Activated naive CD8-positive, alpha-beta T cell treated with anti-CD3 and anti-CD28 coated beads, Interleukin-2, amount 50 U/mL, for 24 hours (primary cell): ENCODE results near the gene RET.
"Not testable (repeated sequence)": the region's sequence is repeated elsewhere in the genome, so short reads cannot be mapped to it uniquely, and the experiment has no call there.

Experiments used
- ATAC-seq: fragments of 150-1000 bp; cut with Tn5 transposase; one replicate; pipeline ENCODE4 v1.10.0; 2021
- DNase-seq: peaks from one replicate; pipeline ENCODE4 v3.0.0; 2021
- H3K27ac Mint-ChIP-seq: one replicate; pipeline ENCODE4 v1.8.0; 2021; ENCODE audit warnings: mild to moderate bottlenecking, mixed read lengths
- H3K27me3 Mint-ChIP-seq: one replicate; pipeline ENCODE4 v1.8.0; 2021; ENCODE audit warnings: mixed read lengths
- H3K36me3 Mint-ChIP-seq: one replicate; pipeline ENCODE4 v1.8.0; 2021; ENCODE audit warnings: low read depth, mixed read lengths
- H3K4me1 Mint-ChIP-seq: one replicate; pipeline ENCODE4 v1.8.0; 2021; ENCODE audit warnings: mixed read lengths
- H3K4me3 Mint-ChIP-seq: one replicate; pipeline ENCODE4 v1.8.0; 2021; ENCODE audit warnings: mild to moderate bottlenecking, moderate library complexity, mixed read lengths
- H3K9me3 Mint-ChIP-seq: one replicate; pipeline ENCODE4 v1.8.0; 2021; ENCODE audit warnings: mixed read lengths

RET gene

DNA sequence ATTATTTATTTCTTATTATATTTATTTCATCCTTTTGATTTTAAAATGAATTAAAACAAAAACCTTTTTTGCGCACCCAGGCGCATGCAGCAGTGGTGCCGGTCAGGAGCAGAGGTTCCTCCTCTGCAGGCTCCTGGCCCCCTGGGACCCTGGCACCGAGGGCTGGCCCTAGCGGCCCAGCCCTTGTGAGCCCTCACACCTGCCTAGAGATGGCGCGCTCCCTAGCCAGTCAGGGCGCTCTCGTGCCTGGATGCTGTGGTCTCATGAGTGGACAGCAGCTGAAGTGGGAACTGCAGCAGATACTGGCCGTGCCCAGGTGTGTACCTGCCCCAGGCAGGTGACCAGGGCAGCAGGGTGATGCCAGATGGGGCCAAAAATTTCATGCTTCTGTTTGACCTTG is 13.8 kb downstream of the RET start:
- H3K27ac Mint-ChIP-seq, result no peak overlapping the region
- H3K36me3 Mint-ChIP-seq, result no peaks in the 10 kb centered on the region
- no peaks in the 10 kb centered on the region for H3K4me1 Mint-ChIP-seq
- no peak for DNase-seq
- no peaks in the 10 kb centered on the region for H3K9me3 Mint-ChIP-seq
- H3K27me3 Mint-ChIP-seq, result peaks cover 10% of the 10 kb centered on the region
- no peak overlapping the region for H3K4me3 Mint-ChIP-seq
- no peak for ATAC-seq

DNA sequence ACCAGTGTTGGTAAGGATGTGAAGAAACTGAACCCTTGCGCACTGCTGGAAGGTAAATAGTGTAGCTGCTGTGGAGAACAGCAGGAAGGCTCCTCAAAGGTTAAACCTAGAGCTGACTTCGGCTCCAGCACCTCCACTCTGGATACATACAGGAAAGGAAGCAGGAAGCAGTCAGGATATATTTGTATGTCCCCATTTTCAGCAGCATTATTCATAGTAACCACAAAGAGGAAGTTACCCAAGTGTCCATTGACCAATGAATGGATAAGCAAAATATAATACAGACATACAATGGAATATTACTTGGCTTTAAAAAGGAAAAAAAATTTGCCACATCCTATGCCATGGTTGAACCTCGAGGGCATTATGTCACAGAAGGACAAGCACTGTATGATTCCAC is 15.0 kb downstream of the RET start:
- DNase-seq (no peak), ATAC-seq (no peak)
- H3K4me3 Mint-ChIP-seq, result no peak overlapping the region
- H3K27me3 Mint-ChIP-seq, result peaks cover 10% of the 10 kb centered on the region
- H3K27ac Mint-ChIP-seq, result no peak overlapping the region
- no peaks in the 10 kb centered on the region for H3K9me3 Mint-ChIP-seq
- no peaks in the 10 kb centered on the region for H3K4me1 Mint-ChIP-seq
- no peaks in the 10 kb centered on the region for H3K36me3 Mint-ChIP-seq

DNA sequence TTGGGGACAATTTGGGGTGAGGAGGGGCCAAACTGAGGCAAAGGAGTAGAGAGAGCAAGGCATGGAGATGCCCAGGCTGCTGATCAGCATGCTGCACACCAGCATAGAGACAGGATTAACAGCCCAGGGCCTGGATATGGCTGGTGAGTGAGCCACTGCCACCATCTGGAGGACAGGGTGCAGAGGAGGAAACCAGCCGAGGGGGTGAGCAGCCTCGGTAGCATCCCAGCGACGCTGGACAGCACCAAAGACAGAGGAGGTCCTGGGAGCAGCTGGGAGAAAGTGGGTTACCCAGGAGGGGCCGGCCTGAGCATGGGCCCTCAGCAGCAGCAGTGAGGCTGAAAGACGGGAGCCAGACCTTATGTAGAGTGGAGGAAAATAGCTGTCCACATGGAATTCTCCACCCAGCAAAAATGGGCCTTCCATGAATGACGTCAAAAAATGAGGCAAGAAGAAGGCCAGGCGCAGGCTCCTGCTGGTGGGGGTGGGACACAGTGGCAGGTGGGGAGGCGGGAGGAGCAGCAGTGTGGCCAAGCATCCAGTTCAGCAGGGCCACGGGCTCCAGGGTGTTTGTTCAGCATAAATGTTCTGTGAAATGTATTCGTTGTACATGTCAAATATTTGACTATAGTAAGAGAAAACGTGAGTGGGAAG is 16.7 kb downstream of the RET start:
- peaks cover 7% of the 10 kb centered on the region for H3K27me3 Mint-ChIP-seq
- H3K4me3 Mint-ChIP-seq, result no peak overlapping the region
- no peaks in the 10 kb centered on the region for H3K9me3 Mint-ChIP-seq
- H3K4me1 Mint-ChIP-seq, result no peaks in the 10 kb centered on the region
- ATAC-seq (no peak), DNase-seq (no peak)
- no peaks in the 10 kb centered on the region for H3K36me3 Mint-ChIP-seq
- H3K27ac Mint-ChIP-seq, result no peak overlapping the region

DNA sequence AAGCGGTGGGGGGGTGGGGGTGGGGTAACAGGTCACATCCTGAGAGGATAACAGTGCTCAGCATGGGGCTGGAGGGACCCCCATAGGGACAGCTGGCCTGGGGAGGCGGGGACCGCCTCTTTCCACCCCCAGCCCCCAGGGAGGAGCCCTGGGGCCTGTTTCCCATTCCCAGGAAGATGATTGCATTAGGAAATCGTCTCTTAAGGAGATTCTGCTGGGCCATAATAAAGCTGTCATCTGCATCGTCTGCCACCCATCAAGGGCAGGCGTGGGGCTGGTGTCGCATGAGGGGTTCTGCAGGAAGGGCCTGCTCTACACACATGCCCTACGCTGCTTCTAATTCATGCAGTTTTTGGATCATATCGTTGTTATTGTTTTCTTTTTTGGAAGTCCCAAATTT is 17.2 kb downstream of the RET start:
- Mint-ChIP-seq H3K4me3 (no peak overlapping the region), H3K36me3 (no peaks in the 10 kb centered on the region), H3K27me3 (peaks cover 7% of the 10 kb centered on the region), H3K4me1 (no peaks in the 10 kb centered on the region), H3K9me3 (no peaks in the 10 kb centered on the region), H3K27ac (no peak overlapping the region)
- no peak for DNase-seq
- no peak for ATAC-seq

DNA sequence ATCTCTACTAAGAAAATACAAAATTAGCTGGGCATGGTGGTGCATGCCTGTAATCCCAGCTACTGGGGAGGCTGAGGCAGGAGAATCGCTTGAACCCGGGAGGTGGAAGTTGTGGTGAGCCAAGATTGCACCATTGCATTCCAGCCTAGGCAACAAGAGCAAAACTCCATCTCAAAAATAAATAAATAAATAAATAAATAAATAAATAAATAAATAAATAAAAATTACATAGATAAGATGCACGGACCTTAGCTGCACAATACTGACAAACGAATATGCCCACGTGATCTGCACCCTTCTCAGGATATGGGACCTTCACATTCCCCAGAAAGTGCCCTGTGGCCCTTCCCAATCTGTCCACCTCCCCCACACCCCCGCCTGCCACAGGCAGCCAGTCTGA is 22.5 kb downstream of the RET start:
- peaks cover 16% of the 10 kb centered on the region for H3K27me3 Mint-ChIP-seq
- not testable (repeated sequence) for H3K36me3 Mint-ChIP-seq, ATAC-seq, H3K27ac Mint-ChIP-seq, DNase-seq, H3K4me3 Mint-ChIP-seq, H3K9me3 Mint-ChIP-seq, H3K4me1 Mint-ChIP-seq

DNA sequence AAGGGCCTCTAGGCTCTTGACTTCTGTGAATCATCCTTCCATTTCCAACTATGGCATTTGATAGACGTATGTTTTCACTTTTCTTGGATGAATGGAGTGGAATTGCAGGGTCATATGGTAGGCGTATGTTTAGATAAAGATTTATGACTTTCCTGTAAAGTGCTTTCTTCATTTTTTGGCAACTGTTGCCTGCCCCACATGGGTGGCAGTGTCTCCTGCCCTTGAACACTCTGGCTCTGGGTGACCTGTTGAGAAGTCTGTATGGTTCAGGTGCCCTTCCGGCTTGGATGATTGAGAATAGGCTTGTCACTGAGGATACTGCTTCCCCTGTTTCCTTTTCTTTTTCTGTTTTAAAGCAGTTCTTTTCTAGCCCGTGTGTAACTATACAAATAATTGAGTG is 23.1 kb downstream of the RET start:
- Mint-ChIP-seq H3K4me3 (no peak overlapping the region), H3K9me3 (no peaks in the 10 kb centered on the region), H3K36me3 (no peaks in the 10 kb centered on the region), H3K27me3 (peaks cover 17% of the 10 kb centered on the region), H3K27ac (no peak overlapping the region), H3K4me1 (peaks cover 2% of the 10 kb centered on the region)
- ATAC-seq, result no peak
- DNase-seq, result no peak

DNA sequence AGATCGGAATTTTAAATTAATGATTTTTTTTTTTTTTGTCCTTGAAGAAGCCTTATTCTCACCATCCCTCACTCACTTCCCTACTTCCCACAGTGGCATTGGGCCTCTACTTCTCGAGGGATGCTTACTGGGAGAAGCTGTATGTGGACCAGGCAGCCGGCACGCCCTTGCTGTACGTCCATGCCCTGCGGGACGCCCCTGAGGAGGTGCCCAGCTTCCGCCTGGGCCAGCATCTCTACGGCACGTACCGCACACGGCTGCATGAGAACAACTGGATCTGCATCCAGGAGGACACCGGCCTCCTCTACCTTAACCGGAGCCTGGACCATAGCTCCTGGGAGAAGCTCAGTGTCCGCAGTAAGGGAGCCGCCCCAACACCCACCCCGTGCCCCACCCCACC is 23.5 kb downstream of the RET start:
- Mint-ChIP-seq H3K36me3 (no peaks in the 10 kb centered on the region), H3K4me3 (no peak overlapping the region), H3K9me3 (no peaks in the 10 kb centered on the region), H3K27me3 (peaks cover 18% of the 10 kb centered on the region), H3K4me1 (peaks cover 5% of the 10 kb centered on the region), H3K27ac (no peak overlapping the region)
- no peak for DNase-seq
- no peak for ATAC-seq

DNA sequence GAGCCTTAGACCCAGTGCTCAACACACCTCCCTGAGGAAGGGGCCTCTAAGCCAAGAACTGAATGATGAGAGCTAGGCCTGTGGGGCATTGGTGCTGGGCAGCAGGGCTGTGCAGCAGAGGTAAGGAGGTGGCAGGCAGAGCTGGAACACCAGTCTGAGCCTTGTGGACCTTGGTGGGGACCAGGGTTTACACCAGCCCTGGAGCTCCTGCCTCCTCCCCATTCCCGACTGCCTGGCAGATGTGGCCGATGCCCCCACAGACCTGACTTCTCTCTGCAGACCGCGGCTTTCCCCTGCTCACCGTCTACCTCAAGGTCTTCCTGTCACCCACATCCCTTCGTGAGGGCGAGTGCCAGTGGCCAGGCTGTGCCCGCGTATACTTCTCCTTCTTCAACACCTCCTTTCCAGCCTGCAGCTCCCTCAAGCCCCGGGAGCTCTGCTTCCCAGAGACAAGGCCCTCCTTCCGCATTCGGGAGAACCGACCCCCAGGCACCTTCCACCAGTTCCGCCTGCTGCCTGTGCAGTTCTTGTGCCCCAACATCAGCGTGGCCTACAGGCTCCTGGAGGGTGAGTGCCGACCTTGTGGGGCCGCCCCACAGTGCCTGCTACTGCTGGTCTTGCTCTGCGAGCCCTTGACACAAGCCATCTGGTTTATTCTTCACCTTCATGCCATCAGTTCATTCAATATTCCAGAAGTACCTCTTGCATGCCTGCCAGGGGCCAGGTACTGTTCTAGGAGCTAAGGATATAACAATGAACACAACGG is 25.4 kb downstream of the RET start:
- no peaks in the 10 kb centered on the region for H3K36me3 Mint-ChIP-seq
- no peak for ATAC-seq

DNA sequence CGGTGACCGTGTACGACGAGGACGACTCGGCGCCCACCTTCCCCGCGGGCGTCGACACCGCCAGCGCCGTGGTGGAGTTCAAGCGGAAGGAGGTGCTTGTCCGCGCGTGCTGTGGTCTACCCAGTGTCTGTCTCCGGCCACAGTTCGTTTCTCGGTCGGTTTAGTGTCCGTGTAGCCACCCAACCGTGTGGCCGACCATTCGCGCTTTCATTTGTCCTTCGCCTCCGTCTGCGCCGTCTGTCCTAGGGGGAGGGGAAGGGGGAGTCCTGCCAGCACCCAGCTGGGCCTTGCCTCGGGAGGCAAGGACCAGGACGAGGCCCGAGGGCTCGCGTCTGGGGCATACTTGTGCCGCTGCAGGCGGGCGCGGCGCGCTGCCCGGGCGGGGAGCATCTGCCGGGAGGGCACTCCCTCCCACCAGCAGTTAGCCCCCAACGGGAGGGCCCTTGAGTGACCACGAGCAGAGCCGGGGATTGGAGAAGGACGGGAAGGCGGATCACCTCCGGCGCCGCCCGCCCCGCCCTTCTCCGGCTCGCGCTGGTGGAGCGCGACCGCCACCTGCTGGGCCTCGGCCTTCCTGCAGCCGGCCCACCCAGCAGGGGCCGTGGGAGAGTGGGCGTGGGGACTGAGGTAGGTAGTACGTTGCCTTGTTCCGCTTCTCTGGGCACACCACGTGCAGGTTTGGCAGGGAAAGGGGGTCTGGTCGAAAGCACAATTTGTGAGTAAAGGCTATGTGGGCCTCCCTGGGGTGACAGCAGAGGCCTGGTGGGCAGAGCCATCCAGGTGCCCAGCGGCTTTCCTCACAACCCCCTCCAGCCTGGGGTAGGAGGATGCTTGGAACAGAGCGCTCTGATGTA is 28.5 kb downstream of the RET start:
- ATAC-seq, result peak; percentile 89
- H3K4me1 Mint-ChIP-seq, result peaks cover 5% of the 10 kb centered on the region
- H3K4me3 Mint-ChIP-seq, result peak overlapping the region; percentile 68
- DNase-seq, result peak; percentile 84
- H3K27me3 Mint-ChIP-seq, result peaks cover 18% of the 10 kb centered on the region
- H3K36me3 Mint-ChIP-seq, result no peaks in the 10 kb centered on the region
- H3K9me3 Mint-ChIP-seq, result no peaks in the 10 kb centered on the region
- H3K27ac Mint-ChIP-seq, result no peak overlapping the region

More for the DNA sequence above, 25.4 kb downstream of the RET start:
- no peaks in the 10 kb centered on the region for H3K9me3 Mint-ChIP-seq
- H3K27me3 Mint-ChIP-seq, result peaks cover 18% of the 10 kb centered on the region
- H3K4me1 Mint-ChIP-seq, result peaks cover 5% of the 10 kb centered on the region
- H3K4me3 Mint-ChIP-seq, result no peak overlapping the region
- DNase-seq, result no peak
- H3K27ac Mint-ChIP-seq, result no peak overlapping the region

DNA sequence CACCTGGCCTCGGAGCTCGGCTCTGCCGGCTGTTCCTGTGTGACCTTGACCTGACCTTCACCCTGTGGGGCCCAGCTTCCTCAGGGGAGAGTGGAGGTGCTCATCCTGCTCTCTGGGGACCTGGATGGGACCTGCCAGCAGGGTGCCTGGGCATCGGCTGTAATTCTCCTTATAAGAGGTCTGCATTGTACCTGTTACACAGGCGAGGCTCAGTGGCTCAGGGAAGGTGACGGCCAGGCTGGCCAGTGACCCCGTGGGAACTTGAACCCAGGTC is 29.0 kb downstream of the RET start:
- no peak overlapping the region for H3K27ac Mint-ChIP-seq
- H3K4me1 Mint-ChIP-seq, result peaks cover 5% of the 10 kb centered on the region
- no peaks in the 10 kb centered on the region for H3K36me3 Mint-ChIP-seq
- DNase-seq (no peak), ATAC-seq (no peak)
- peaks cover 18% of the 10 kb centered on the region for H3K27me3 Mint-ChIP-seq
- no peaks in the 10 kb centered on the region for H3K9me3 Mint-ChIP-seq
- no peak overlapping the region for H3K4me3 Mint-ChIP-seq

DNA sequence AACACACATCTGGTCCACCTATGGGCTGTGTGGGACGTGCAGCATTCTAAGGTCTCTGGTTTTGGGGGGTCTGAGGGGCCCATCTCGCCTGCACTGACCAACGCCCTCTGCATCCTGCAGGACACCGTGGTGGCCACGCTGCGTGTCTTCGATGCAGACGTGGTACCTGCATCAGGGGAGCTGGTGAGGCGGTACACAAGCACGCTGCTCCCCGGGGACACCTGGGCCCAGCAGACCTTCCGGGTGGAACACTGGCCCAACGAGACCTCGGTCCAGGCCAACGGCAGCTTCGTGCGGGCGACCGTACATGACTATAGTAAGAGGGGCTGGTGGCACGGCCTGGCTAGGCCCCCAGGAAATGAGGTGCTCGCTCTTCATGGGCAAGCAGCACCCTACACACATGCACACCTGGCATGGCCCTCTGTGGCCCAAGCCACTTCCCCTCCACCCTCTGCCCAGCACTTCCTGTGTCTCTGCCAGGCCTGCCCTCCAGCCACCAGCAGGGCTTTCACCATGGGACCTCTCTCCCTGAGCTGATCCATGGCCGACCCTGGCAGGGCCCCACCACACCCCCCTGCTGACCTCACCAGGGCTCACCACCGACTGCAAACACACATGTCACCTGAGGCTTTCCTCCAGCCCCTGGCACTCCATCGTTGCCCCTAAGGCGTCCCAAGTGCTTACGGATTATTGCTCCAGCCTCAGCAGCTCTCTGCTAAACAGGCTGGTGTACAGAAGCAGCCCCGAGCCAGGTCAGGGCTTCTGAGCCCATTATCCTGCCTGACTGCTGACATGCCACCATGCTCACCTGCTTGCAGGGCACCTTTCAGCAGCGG is 29.6 kb downstream of the RET start:
- no peak for DNase-seq
- Mint-ChIP-seq H3K4me1 (peaks cover 5% of the 10 kb centered on the region), H3K9me3 (no peaks in the 10 kb centered on the region), H3K4me3 (no peak overlapping the region), H3K27me3 (peaks cover 17% of the 10 kb centered on the region), H3K36me3 (no peaks in the 10 kb centered on the region), H3K27ac (no peak overlapping the region)
- ATAC-seq, result no peak

DNA sequence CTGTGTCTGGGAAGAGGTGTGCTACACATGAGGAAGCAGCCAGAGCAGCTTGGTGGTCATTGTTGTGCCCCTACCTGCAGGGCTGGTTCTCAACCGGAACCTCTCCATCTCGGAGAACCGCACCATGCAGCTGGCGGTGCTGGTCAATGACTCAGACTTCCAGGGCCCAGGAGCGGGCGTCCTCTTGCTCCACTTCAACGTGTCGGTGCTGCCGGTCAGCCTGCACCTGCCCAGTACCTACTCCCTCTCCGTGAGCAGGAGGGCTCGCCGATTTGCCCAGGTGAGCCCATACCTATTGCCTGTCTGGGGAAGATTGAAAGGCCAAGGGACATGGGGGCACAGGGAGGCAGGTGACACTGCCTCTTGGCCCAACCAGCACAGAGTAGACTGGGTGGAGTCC is 32.1 kb downstream of the RET start:
- H3K27me3 Mint-ChIP-seq, result peaks cover 3% of the 10 kb centered on the region
- H3K4me3 Mint-ChIP-seq, result no peak overlapping the region
- DNase-seq (no peak), ATAC-seq (no peak)
- peaks cover 3% of the 10 kb centered on the region for H3K4me1 Mint-ChIP-seq
- no peaks in the 10 kb centered on the region for H3K9me3 Mint-ChIP-seq
- no peak overlapping the region for H3K27ac Mint-ChIP-seq
- no peaks in the 10 kb centered on the region for H3K36me3 Mint-ChIP-seq

DNA sequence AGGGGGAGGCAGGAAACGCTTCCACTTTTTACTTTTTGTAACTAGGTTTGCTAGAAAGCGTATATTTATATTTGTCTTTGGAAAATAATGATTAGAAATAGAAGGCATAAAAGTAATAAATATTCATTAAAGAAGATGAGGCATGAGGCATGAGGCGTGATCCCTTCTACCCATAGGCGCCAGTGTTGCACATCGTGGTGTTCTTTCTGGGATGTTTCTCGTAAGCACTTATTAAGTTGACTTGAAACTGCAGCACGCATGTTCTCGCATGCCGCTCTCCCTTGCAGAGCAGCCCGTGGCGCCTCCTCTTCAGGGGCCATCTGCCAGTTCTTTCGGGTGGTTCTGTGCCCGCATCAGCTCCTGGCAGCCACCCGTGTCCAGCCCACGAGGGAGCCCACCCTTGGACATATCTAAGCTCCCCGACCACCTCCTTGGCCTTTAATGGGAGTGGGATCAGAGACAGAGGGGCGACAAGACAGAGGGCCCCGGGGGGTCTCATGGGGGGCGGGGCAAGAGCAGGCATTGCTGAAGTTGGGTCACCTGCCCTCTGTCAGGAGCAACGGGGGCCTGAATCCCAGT is 32.9 kb downstream of the RET start:
- Mint-ChIP-seq H3K4me3 (no peak overlapping the region), H3K9me3 (no peaks in the 10 kb centered on the region), H3K4me1 (peaks cover 3% of the 10 kb centered on the region), H3K36me3 (no peaks in the 10 kb centered on the region), H3K27ac (no peak overlapping the region), H3K27me3 (peaks cover 2% of the 10 kb centered on the region)
- ATAC-seq (no peak), DNase-seq (no peak)

DNA sequence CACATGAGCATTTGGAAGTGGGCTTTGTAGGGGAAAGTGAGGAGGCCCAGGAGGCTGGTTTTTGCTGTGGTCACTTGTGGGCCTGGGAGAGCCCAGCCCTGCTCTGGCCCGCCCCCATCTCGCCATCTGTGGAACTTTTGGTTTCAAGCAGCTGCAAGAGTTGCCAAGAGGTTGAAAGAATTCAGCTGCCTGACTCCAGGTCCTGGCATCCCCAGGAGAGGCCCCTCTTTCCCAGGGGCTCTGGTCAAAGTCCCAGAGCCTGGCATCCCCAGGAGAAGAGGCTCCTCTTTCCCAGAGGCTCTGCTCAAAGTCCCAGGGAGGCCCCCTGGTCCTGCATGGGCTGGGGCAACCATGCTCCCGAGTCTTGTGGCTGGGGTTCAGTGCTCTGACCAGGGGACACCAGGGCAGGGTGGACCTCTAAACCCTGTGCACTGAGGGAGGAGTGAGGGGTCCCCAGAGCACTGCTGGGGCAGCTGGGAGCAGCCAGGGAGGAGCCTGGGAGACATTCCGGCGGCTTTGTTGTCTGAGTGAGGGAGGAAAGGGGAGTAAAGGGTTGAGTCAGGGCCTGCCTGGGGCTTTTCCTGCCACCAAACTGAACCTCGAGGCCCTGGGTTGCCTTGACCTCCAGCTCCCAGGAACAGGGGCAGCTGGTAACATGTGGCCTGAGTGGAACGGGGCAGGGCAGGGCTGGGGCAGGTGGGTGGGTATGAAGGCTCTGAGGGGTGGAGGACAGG is 33.6 kb downstream of the RET start:
- H3K27ac Mint-ChIP-seq, result no peak overlapping the region
- H3K9me3 Mint-ChIP-seq, result no peaks in the 10 kb centered on the region
- ATAC-seq, result no peak
- H3K4me1 Mint-ChIP-seq, result no peaks in the 10 kb centered on the region
- no peaks in the 10 kb centered on the region for H3K36me3 Mint-ChIP-seq
- no peak for DNase-seq
- no peaks in the 10 kb centered on the region for H3K27me3 Mint-ChIP-seq
- no peak overlapping the region for H3K4me3 Mint-ChIP-seq
